ENCODE results near the gene PCAT7.
"Not testable (repeated sequence)": the region's sequence is repeated elsewhere in the genome, so short reads cannot be mapped to it uniquely, and the experiment has no call there.

PCAT7 gene
- total RNA-seq, result 0 to 0.28 (median 0) reads per million in 9 experiments

- ATAC-seq (replicated peaks), result peak; percentile 62
- DNase-seq, result peak in 2 of 3 experiments; percentile 1 to 4
- Mint-ChIP-seq H3K27ac (no peak within 1 kb of the TSS), H3K4me1 (ENCODE audit: low read depth in 2 of 2) (no peaks in the 10 kb centered on the region), H3K36me3 (ENCODE audit: insufficient read depth) (peaks cover 2% of the 10 kb centered on the region), H3K9me3 (no peaks in the 10 kb centered on the region), H3K27me3 (peaks cover 11 to 32% of the 10 kb centered on the region in 2 donors), H3K4me3 (no peak within 1 kb of the TSS)
Measured at GRCh38 chr9:94554439-94555331, at the start of gene PCAT7. PCAT7 (plus strand) TSS chr9:94555083.

- H3K27me3 Mint-ChIP-seq, result peaks cover 43 to 45% of the 10 kb centered on the region in 2 donors
- not testable (repeated sequence) for H3K36me3 Mint-ChIP-seq (ENCODE audit: insufficient read depth); H3K27ac Mint-ChIP-seq
Measured at GRCh38 chr9:94506370-94506769, 48.5 kb upstream of the PCAT7 start.

DNA sequence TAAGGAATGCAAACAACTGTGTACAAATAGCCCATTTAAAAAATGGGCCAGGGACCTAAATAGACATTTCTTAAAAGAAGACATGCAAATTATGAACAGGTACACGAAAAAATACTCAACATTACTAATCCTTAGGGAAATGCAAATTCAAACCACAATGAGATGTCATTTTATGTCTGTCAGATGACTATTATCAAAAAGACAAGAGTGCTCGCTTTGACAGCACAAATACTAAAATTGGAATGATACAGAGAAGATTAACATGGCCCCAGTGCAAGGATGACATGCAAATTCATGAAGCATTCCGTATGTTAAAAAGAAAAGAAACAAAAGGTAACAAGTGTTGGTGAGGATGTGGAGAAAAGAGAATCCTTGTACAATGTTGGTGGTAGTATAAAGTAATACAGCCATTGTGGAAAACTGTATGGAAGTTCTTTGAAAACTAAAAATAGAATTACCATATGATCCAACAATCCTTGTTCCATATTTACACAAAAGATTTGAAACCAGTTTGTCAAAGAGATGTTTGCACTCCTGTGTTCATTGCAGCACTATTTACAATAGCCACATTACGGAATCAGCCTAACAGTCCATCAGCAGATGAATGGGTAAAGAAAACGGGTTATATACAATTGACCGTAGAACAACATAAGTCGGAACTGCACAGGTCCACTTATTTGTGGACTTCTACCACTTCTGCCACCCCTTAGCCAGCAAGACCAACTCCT, 47.2 kb upstream of the PCAT7 start:
- H3K4me1 Mint-ChIP-seq (ENCODE audit: low read depth in 2 of 2), result peaks cover 0 to 3% of the 10 kb centered on the region in 2 donors
- DNase-seq (no peak), ATAC-seq (replicated peaks) (no peak)
- H3K27me3 Mint-ChIP-seq, result peaks cover 43 to 44% of the 10 kb centered on the region in 2 donors
- H3K9me3 Mint-ChIP-seq, result no peaks in the 10 kb centered on the region
- no peaks in the 10 kb centered on the region for H3K36me3 Mint-ChIP-seq (ENCODE audit: insufficient read depth)
- H3K27ac Mint-ChIP-seq, result no peak overlapping the region
- no peak overlapping the region for H3K4me3 Mint-ChIP-seq

More at GRCh38 chr9:94506370-94506769, 48.5 kb upstream of the PCAT7 start:
- H3K4me3 Mint-ChIP-seq; ATAC-seq (replicated peaks); DNase-seq; H3K9me3 Mint-ChIP-seq; H3K4me1 Mint-ChIP-seq (ENCODE audit: low read depth in 2 of 2): not testable (repeated sequence)

DNA sequence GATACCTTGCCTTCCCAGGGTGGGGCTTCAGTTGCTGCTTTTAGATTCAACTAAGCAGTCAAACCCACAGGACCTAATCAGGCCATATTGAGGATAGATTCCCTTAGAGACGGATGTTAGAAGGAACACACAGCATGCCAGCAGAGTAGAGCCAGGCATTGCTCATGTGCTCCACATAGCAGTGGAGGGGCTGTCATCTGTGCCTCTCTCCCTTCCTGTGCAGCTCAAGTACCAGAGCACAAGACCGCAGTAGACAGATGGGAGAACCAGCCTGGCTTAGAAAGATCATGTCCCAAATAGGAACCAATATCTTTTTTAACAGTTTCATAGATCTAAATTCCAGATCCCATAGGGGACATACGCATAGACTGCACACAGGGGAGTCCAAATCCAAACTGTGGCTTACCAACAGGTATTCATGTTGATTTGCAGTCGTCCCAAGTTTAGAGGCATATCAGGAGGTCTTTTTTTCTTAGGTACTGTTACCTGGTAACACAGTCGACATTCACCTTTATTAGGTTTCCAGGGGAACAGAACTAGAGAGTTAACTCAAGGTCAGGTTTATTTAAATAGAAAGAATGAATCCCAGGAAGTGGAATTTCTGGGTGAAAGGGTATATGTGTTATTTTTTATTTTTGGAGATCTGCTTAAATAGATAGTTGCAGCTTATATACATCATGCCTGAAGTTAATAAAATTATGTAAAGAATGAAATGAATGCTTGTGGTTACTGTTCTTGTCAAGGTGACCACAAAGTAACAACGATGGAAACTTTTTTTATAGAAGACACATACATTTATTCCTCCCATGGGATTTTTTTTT, 43.5 kb upstream of the PCAT7 start:
- Mint-ChIP-seq H3K4me1 (ENCODE audit: low read depth in 2 of 2) (peaks cover 0 to 3% of the 10 kb centered on the region in 2 donors), H3K27ac (no peak overlapping the region), H3K27me3 (peaks cover 9 to 12% of the 10 kb centered on the region in 2 donors), H3K36me3 (ENCODE audit: insufficient read depth) (no peaks in the 10 kb centered on the region), H3K4me3 (no peak overlapping the region), H3K9me3 (no peaks in the 10 kb centered on the region)
- no peak for ATAC-seq (replicated peaks)
- no peak for DNase-seq

- peaks cover 7 to 12% of the 10 kb centered on the region in 2 donors for H3K27me3 Mint-ChIP-seq
- no peaks in the 10 kb centered on the region for H3K9me3 Mint-ChIP-seq
- DNase-seq (no peak), ATAC-seq (replicated peaks) (no peak)
- H3K4me3 Mint-ChIP-seq, result no peak overlapping the region
- H3K4me1 Mint-ChIP-seq (ENCODE audit: low read depth in 2 of 2), result peaks cover 0 to 3% of the 10 kb centered on the region in 2 donors
- H3K27ac Mint-ChIP-seq, result no peak overlapping the region
- H3K36me3 Mint-ChIP-seq (ENCODE audit: insufficient read depth), result no peaks in the 10 kb centered on the region
Measured at GRCh38 chr9:94511955-94512265, 43.0 kb upstream of the PCAT7 start.

DNA sequence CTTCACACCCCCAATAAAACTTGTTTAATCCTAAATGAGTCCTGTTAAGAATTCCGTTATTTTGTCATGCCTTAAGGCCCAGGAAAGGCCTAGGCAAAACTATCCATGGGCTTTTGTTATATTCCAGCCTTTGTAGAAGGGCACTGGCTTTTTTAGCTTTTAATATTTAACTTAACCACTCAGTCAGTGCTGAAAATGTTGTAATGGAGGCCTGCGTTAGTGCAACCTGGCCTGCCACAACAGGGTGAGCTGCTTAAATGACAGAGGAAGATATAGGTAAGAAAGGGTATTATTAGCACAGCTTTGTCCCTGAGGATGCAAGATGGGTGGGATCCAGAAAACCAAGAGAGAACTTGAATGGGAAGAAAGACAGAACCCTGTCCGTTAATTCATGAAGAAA, 40.2 kb upstream of the PCAT7 start:
- ATAC-seq (replicated peaks), result no peak
- H3K27me3 Mint-ChIP-seq, result peaks cover 7 to 12% of the 10 kb centered on the region in 2 donors
- DNase-seq, result no peak
- H3K36me3 Mint-ChIP-seq (ENCODE audit: insufficient read depth), result no peaks in the 10 kb centered on the region
- H3K9me3 Mint-ChIP-seq, result no peaks in the 10 kb centered on the region
- no peaks in the 10 kb centered on the region for H3K4me1 Mint-ChIP-seq (ENCODE audit: low read depth in 2 of 2)
- no peak overlapping the region for H3K4me3 Mint-ChIP-seq
- no peak overlapping the region for H3K27ac Mint-ChIP-seq

DNA sequence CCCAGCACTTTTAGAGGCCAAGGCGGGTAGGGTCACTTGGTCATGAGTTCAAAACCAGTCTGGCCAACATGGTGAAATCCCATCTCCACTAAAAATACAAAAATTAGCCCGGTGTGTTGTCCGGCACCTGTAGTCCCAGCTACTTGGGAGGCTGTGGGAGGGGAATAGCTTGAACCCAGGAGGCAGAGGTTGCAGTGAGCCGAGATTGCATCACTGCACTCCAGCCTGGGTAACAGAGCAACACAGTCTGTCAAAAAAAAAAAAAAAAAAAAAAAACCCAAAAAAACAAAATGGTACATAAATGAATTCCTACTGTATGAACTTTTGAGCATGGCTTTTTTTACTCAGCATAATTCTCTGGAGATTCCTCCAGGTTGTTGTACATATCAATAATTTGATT, 37.6 kb upstream of the PCAT7 start:
- Mint-ChIP-seq H3K27me3 (no peaks in the 10 kb centered on the region), H3K36me3 (ENCODE audit: insufficient read depth) (no peaks in the 10 kb centered on the region), H3K4me3 (no peak overlapping the region), H3K27ac (no peak overlapping the region), H3K9me3 (no peaks in the 10 kb centered on the region), H3K4me1 (ENCODE audit: low read depth in 2 of 2) (no peaks in the 10 kb centered on the region)
- no peak for DNase-seq
- ATAC-seq (replicated peaks), result no peak

- DNase-seq (no peak), ATAC-seq (replicated peaks) (no peak)
- no peak overlapping the region for H3K27ac Mint-ChIP-seq
- no peaks in the 10 kb centered on the region for H3K36me3 Mint-ChIP-seq (ENCODE audit: insufficient read depth)
- no peaks in the 10 kb centered on the region for H3K9me3 Mint-ChIP-seq
- no peak overlapping the region for H3K4me3 Mint-ChIP-seq
- H3K27me3 Mint-ChIP-seq, result peaks cover 2 to 16% of the 10 kb centered on the region in 2 donors
- H3K4me1 Mint-ChIP-seq (ENCODE audit: low read depth in 2 of 2), result no peaks in the 10 kb centered on the region
Measured at GRCh38 chr9:94525396-94526035, 29.4 kb upstream of the PCAT7 start.

GRCh38 chr9:94526271-94526670, 28.6 kb upstream of the PCAT7 start:
- no peaks in the 10 kb centered on the region for H3K9me3 Mint-ChIP-seq
- H3K36me3 Mint-ChIP-seq (ENCODE audit: insufficient read depth), result no peaks in the 10 kb centered on the region
- no peak for DNase-seq
- H3K4me1 Mint-ChIP-seq (ENCODE audit: low read depth in 2 of 2), result no peaks in the 10 kb centered on the region
- ATAC-seq (replicated peaks), result no peak
- no peak overlapping the region for H3K4me3 Mint-ChIP-seq
- H3K27ac Mint-ChIP-seq, result no peak overlapping the region
- H3K27me3 Mint-ChIP-seq, result peaks cover 7 to 22% of the 10 kb centered on the region in 2 donors

DNA sequence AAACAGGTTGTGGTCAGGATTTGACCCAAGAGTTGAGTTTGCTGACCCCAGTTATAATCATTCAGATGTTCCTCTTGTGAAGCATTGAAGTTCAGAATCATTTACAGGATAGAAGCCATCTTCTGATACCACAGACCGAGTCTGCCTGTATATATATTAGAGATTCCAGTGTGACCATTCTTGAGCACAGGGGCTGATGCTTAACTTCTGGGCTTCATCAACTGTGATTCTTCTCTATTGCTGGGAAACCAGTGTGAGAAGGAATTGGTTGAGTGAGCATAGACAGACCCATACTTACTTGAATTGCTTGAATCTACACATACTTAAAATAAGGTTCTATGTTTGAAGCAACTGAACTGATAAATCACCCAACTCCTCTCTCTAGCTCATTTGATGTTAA, 27.9 kb upstream of the PCAT7 start:
- H3K4me1 Mint-ChIP-seq (ENCODE audit: low read depth in 2 of 2), result no peaks in the 10 kb centered on the region
- ATAC-seq (replicated peaks) (no peak), DNase-seq (no peak)
- H3K4me3 Mint-ChIP-seq, result no peak overlapping the region
- peaks cover 13 to 26% of the 10 kb centered on the region in 2 donors for H3K27me3 Mint-ChIP-seq
- H3K27ac Mint-ChIP-seq, result no peak overlapping the region
- H3K36me3 Mint-ChIP-seq (ENCODE audit: insufficient read depth), result no peaks in the 10 kb centered on the region
- no peaks in the 10 kb centered on the region for H3K9me3 Mint-ChIP-seq

- H3K27me3 Mint-ChIP-seq, result peaks cover 24 to 31% of the 10 kb centered on the region in 2 donors
Measured at GRCh38 chr9:94528886-94529285, 26.0 kb upstream of the PCAT7 start.

GRCh38 chr9:94533155-94533554, 21.7 kb upstream of the PCAT7 start:
- H3K36me3 Mint-ChIP-seq (ENCODE audit: insufficient read depth), result no peaks in the 10 kb centered on the region
- H3K27me3 Mint-ChIP-seq, result peaks cover 24 to 44% of the 10 kb centered on the region in 2 donors
- no peaks in the 10 kb centered on the region for H3K9me3 Mint-ChIP-seq
- H3K4me3 Mint-ChIP-seq, result no peak overlapping the region
- no peak overlapping the region for H3K27ac Mint-ChIP-seq
- no peaks in the 10 kb centered on the region for H3K4me1 Mint-ChIP-seq (ENCODE audit: low read depth in 2 of 2)
- ATAC-seq (replicated peaks), result no peak
- DNase-seq, result no peak

More at GRCh38 chr9:94528886-94529285, 26.0 kb upstream of the PCAT7 start:
- Mint-ChIP-seq H3K4me3 (no peak overlapping the region), H3K27ac (no peak overlapping the region), H3K9me3 (no peaks in the 10 kb centered on the region), H3K4me1 (ENCODE audit: low read depth in 2 of 2) (no peaks in the 10 kb centered on the region), H3K36me3 (ENCODE audit: insufficient read depth) (no peaks in the 10 kb centered on the region)
- no peak for DNase-seq
- ATAC-seq (replicated peaks), result no peak

- peaks cover 24 to 44% of the 10 kb centered on the region in 2 donors for H3K27me3 Mint-ChIP-seq
- no peak overlapping the region for H3K27ac Mint-ChIP-seq
- ATAC-seq (replicated peaks) (no peak), DNase-seq (no peak)
- H3K4me3 Mint-ChIP-seq, result no peak overlapping the region
- no peaks in the 10 kb centered on the region for H3K4me1 Mint-ChIP-seq (ENCODE audit: low read depth in 2 of 2)
- H3K36me3 Mint-ChIP-seq (ENCODE audit: insufficient read depth), result no peaks in the 10 kb centered on the region
- no peaks in the 10 kb centered on the region for H3K9me3 Mint-ChIP-seq
Measured at GRCh38 chr9:94533601-94534000, 21.3 kb upstream of the PCAT7 start.

All from effector memory CD8-positive, alpha-beta T cell (primary cell).